Right lung (tissue), 10 donors: ENCODE measurements around the gene TYSND1. TPM values are rescaled to one million over a fixed set of nuclear protein-coding genes. Genes with fewer than 3 reads are reported as not detected.
"Not testable (repeated sequence)": the region's sequence is repeated elsewhere in the genome, so short reads cannot be mapped to it uniquely, and the experiment has no call there.

Source experiments
- DNase-seq, 2 donors: peaks; one replicate each; pipeline ENCODE4 v3.0.0-alpha.2; 2013
- long read RNA-seq, 8 donors: transcript quantifications; one replicate each; lab custom pipeline, GENCODE V29; 2026
- polyA plus RNA-seq, 5 donors: library from polyadenylated mRNA; unstranded; fragments of 120-200 nt; gene quantifications; one replicate each; pipeline versions ENCODE4 v1.2.1 to v1.2.3, GENCODE V29; 2013; ENCODE audit warnings: inconsistent platforms in 1 of 5, low replicate concordance in 1 of 5; ENCODE audit not compliant: insufficient read length in 5 of 5, insufficient read depth in 1 of 5

Gene TYSND1
- polyA plus RNA-seq = 10 to 100 TPM in 4 of 5 donors, 1 to 10 TPM in 1; 8.6 to 13.1 (median 12.0) TPM
- long read RNA-seq, donor 1, transcript TYSND1-201 (4 exons, 3,644 nt) = major isoform, 5 of 6 reads
- long read RNA-seq, donor 1, partial matches to known transcripts = 0 of 6 reads
- long read RNA-seq, donor 1, other reads (novel, unspliced or antisense) = 0 of 6 reads
- long read RNA-seq, donor 2, partial matches to known transcripts = 7 of 10 reads
- long read RNA-seq, donor 2, other reads (novel, unspliced or antisense) = 0 of 10 reads
- long read RNA-seq, donor 3, partial matches to known transcripts = 0 of 7 reads
- long read RNA-seq, donor 3, other reads (novel, unspliced or antisense) = 0 of 7 reads
- long read RNA-seq, donor 4, partial matches to known transcripts = 10 of 12 reads
- long read RNA-seq, donor 4, other reads (novel, unspliced or antisense) = 0 of 12 reads
- long read RNA-seq, donor 5, transcript TYSND1-201 (4 exons, 3,644 nt) = major isoform, 5 of 6 reads
- long read RNA-seq, donor 5, partial matches to known transcripts = 0 of 6 reads
- long read RNA-seq, donor 5, other reads (novel, unspliced or antisense) = 0 of 6 reads
- long read RNA-seq, donor 6, transcript TYSND1-201 (4 exons, 3,644 nt) = major isoform, 7 of 11 reads
- long read RNA-seq, donor 6, partial matches to known transcripts = 0 of 11 reads
- long read RNA-seq, donor 6, other reads (novel, unspliced or antisense) = 0 of 11 reads
- long read RNA-seq, donor 7, transcript TYSND1-201 (4 exons, 3,644 nt) = major isoform, 7 of 9 reads
- long read RNA-seq, donor 7, partial matches to known transcripts = 0 of 9 reads
- long read RNA-seq, donor 7, other reads (novel, unspliced or antisense) = 0 of 9 reads
- long read RNA-seq, donor 8 = 0 reads

DNA sequence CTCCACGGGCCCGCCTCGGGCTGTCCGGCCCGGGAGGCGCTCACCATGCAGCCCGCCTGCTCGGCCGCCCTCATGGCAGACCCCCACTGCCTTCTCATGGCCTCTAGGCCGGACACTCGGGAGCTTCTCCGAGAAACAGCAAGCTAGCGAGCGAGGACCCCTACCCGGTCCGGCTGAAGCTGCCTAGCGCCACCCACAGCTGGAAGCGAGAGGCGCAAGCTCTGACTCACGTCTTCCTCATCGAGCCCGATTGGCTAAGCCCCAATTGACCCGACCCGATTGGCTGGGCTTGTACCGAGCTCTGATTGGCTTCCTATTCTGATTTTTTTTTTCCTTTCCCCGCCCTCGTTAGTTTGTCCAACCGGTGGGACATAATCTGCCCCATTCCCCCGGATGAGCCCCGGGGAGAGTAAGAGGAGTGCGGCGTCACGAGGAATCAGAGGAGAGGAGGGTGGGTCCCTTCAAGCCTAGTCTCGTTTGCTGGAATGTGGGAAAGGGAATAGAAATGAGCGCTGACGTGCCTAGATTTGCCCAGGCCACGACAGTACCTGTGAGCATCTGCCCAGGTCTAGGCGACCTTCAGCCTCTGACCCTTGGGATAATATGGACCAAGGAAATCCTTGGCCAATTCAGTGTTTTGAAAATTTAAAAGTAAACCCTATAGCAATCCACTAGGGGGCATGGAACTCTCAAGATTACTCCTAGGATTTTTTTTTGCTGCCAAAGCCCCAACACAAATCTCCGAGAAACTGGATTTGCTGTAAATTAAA, at the start of gene TYSND1:
TYSND1 (minus strand) TSS at position 212 of the 770 bp plus-strand sequence; CDS start at position 98, 114 bp downstream.
- peak; percentile 97 to 98 for DNase-seq

- no peak for DNase-seq
Observed at GRCh38 chr10:70193391-70193844, 46.9 kb upstream of the TYSND1 start.

- peak in 1 of 2 donors; percentile 33 for DNase-seq
Observed at GRCh38 chr10:70192326-70192968, 45.9 kb upstream of the TYSND1 start.

DNA sequence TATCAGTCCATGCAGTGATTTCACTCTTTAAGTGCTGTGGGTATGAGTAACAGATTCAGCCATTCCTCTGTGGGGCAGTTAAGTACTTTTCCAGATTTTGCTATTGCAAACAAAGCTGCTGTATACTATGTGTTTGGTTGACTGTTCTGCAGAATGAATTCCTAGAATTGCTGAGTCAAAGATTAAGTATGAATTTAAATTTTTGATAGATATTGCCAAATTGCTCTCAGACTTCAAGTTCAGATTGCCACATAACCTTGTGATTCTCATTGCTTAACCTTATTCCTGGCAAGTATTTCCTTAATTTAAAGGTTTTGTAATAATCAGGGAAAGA, 45.4 kb upstream of the TYSND1 start:
- DNase-seq = peak; percentile 66 to 78

DNA sequence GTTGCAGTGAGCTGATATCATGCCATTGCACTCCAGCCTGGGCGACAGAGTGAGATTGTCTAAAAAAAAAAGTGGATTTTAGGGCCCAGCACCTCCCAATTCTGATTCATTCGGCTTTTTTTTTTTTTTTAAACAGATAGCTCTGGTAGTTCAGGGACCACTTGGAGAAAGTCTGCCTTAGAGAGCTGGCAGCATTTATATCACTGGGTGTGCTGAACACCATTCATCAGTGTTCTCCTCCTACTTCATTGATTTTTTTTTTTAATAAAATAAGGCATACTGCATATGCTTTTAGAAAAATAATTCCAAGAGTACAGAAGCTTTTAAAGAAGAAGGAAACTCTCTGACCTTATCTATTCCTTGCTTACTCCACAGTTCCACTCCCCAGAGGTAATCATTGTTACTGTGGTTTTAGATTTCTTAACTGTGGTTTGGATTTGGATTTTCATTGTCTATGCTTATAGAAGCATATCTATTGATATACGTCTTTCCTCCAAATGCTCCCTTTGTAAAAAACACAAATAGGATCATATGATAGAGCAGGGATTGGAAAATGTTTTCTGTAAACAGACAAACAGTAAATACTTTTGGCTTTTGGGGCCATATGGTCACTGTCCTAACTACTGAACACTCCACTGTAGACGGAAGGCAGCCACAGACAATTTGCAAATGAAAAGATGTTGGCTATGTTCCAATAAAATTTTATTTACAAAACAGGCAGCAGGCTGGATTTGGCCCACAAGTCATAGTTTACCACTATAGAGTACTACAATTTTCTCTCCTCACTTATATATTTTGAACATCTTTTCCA, 44.9 kb upstream of the TYSND1 start:
- DNase-seq = no peak

GRCh38 chr10:70190581-70190980, 44.1 kb upstream of the TYSND1 start:
- DNase-seq = no peak

DNA sequence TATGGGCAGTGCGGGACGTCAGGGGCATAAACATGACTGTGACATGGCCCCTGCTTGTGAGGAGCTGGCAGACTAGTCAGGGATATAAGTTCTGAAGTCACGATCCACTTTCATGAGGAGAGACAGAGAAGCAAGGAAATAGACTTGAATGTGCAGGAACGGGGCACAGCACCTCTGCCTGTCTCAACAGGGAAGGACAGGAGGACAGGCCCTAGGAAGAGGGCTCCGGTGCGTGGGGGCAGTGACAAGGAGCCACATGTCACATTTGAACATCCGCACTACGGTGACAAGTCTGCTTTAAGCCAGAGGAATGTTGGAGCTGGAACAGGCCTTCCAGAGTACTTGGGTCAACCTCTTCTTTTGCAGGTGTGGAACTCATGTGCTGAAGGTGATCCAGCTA, 43.6 kb upstream of the TYSND1 start:
- no peak for DNase-seq

- DNase-seq = no peak
Observed at GRCh38 chr10:70188768-70189167, 42.3 kb upstream of the TYSND1 start.

GRCh38 chr10:70186571-70186970, 40.1 kb upstream of the TYSND1 start:
- DNase-seq = no peak

GRCh38 chr10:70186090-70186489, 39.6 kb upstream of the TYSND1 start:
- no peak for DNase-seq

- DNase-seq = no peak
Observed at GRCh38 chr10:70183304-70183703, 36.8 kb upstream of the TYSND1 start.

GRCh38 chr10:70179209-70179608, 32.7 kb upstream of the TYSND1 start:
- DNase-seq = not testable (repeated sequence)

DNA sequence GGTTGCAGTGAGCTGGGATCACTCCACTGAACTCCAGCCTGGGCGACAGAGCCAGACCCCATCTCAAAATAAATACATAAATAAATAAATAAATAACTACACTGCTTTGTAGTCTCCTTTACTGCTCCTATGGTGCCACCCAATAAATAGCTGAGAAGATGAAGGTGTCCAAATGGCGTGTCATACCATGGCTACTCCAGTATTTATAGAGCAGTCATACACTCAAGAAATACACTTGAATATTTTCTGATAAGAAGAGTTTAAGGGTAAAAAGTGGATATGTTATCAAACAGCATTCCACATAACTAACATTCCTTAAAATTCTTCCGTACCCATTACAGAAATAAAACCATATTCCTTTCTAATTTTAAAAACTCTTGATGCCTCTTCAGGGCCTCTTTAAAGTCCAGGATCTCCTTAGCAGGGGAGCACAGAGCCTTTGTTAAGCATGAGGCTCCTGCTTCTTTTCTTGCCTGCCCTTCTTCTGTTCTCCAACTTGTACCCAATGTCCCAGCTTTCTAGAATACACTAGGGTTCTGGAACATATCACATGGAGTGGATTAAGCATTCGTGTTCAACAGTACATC, 31.7 kb upstream of the TYSND1 start:
- DNase-seq = no peak

GRCh38 chr10:70176441-70176840, 29.9 kb upstream of the TYSND1 start:
- no peak for DNase-seq

- no peak for DNase-seq
Observed at GRCh38 chr10:70175516-70175915, 29.0 kb upstream of the TYSND1 start.

- no peak for DNase-seq
Observed at GRCh38 chr10:70174058-70174741, 27.7 kb upstream of the TYSND1 start.

DNA sequence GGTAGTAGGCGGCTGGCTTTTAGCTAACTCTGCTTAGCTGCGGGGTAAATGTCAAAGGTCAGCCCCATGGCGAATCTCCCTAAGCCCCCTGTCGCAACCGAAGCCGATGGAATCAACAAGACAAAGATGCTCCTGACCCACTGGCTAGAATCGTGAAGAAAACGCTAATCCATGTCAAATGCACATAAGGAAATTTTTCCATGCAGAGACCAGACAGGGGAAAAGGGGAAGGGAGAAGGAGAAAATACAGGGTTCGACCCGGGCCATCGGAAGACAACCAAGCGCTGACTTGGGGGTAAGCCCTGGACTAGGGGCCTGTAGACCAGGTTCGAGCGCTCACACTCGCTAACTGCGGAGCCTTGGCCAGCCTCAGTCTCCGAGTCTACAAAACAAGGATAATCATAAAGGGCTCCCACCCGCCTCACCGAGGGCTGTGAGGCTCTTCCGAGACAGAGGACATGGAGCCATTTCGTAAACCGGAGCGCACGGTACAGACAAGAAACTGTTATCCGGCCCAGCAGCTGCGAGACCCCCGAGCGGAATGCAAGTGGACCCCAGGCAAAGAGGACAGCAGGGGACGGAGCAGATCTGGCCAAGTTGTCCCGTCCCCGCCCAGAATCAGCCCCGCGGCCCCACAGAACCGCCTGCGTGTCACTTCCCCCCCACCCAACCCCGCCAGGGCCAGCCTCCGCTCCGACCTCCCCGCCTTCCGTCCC, 23.3 kb upstream of the TYSND1 start:
- DNase-seq = peak in 1 of 2 donors; percentile 28

DNA sequence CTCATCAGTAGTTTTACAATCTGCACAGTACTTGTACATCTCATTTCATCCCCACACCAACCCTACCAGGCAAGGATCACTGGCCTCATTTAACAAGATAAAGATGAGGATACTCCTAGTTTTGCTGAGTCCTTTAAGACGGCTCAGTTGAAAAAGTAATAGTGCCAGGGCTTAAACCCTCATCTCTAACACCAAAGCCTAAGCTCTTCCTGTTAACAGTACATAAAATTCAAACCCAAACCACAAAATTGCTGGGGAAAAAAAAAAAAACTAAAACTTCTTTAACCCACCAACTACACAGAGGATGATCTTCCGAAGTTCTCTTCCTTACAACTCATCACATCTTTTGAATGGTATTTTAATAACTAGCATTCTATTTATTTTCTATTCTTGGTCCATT, 22.5 kb upstream of the TYSND1 start:
- DNase-seq = no peak

GRCh38 chr10:70167246-70167645, 20.7 kb upstream of the TYSND1 start:
- no peak for DNase-seq
